GM19193 (cell line): Measurements from ENCODE around the gene SLC12A5.

Source experiments
- POLR2A ChIP-seq: IDR thresholded peaks from 4 replicates; pipeline ENCODE4 v1.6.1; 2011; ENCODE audit not compliant: insufficient read depth, insufficient read length; ENCODE audit errors: extremely low read depth

SLC12A5 gene

GRCh38 chr20:46028772-46029371 is at the start of gene SLC12A5:
Gene SLC12A5, plus strand, starts transcription at chr20:46029215. Its CDS starts 130 bp downstream, at chr20:46029345.
- TF ChIP-seq POLR2A = no peak

GRCh38 chr20:45981261-45981660 is 47.8 kb upstream of the SLC12A5 start:
- no peak for TF ChIP-seq POLR2A

- no peak for TF ChIP-seq POLR2A
Observed at GRCh38 chr20:45983279-45983743, 45.7 kb upstream of the SLC12A5 start.

GRCh38 chr20:45985573-45985972 is 43.4 kb upstream of the SLC12A5 start:
- no peak for TF ChIP-seq POLR2A

DNA sequence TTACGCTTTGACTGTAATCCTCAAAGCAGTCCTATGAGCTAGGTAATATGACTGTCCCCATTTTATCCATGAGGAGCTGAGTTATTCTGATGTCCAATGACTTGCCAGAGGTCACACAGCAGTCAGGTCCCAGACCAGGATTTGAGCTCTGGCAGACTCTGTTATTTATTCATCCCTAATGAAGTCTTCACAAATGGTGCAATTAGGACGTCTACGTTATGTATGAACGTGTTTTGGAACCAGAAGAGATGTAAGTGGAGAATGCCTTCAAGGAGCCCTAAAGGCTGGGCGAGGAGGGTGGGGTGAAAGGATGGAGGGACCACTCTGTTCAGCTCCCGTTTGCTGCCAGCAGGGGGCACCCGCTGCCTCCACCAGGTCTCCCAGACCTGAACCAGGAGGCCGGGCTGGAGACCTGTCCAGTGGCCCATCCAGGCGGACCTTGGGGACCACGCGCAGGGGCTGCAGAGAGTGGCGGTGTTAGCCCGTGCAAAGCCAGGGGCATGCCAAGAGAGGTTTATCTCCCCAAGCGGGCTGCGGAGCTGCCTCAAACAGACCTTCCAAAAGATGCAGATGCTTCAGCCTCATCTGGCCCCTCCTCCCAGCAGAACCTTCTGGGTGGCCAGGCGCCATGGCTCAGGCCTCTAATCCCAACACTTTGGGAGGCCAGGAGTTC is 41.8 kb upstream of the SLC12A5 start:
- no peak for TF ChIP-seq POLR2A

DNA sequence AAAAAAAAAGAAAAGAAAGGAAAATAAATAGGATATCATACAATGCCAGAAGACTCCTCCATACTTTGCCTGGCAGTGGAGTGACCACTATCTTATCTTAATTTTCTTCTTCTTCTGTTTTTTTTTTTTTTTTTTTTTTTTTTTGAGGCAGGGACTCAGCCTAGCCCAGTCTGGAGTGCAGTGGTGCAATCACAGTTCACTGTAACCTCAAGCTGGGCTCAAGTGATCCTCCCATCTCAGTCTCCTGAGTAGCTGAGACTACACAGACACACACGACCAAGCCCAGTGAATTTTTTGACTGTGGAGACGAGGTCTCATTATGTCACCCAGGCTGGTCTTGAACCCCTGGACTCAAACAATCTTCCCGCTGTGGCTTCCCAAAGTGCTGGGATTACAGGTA is 37.4 kb upstream of the SLC12A5 start:
- no peak for TF ChIP-seq POLR2A

GRCh38 chr20:45993197-45993951 is 35.6 kb upstream of the SLC12A5 start:
- no peak for TF ChIP-seq POLR2A

- no peak for TF ChIP-seq POLR2A
Observed at GRCh38 chr20:45994761-45995493, 34.1 kb upstream of the SLC12A5 start.

DNA sequence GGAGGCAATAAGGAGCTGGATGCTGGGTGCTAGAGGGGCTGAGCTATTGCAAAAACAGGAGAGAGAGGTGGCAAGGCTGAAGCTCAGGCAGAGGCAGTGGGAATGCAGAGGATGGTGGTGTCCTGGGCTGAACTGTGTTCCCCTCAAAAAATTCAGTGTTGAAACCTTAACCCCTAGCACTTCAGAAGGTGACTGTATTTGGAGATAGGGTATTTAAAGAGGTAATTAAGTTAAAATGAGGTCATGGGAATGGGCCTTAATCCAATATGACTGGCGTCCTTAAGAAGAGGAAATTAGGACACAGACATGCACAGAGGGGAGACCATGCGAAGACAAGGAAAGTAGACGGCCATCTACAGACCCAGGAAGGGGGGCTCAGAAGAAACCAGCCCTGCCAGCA is 31.8 kb upstream of the SLC12A5 start:
- TF ChIP-seq POLR2A = no peak

DNA sequence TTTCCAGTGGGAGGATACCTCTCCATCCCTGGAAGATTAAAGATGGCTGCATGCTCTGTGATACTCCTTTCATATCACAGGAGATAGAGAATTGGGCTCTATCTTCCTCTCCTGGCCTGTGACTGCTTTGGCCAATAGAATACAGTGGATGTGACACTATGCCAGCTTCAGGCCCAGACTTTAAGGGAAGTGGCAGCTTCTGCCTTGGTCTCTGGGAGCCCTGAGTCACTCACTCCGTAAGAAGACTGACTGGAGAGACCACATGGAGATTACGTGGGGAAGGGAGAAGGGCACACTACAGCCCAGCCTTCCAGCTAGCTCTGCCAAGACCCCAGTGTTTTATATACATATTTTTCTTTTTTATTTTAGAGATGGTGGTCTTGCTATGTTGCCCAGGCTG is 30.7 kb upstream of the SLC12A5 start:
- TF ChIP-seq POLR2A = no peak

- no peak for TF ChIP-seq POLR2A
Observed at GRCh38 chr20:45998761-45999160, 30.3 kb upstream of the SLC12A5 start.

- no peak for TF ChIP-seq POLR2A
Observed at GRCh38 chr20:45999557-46000261, 29.3 kb upstream of the SLC12A5 start.

GRCh38 chr20:46000262-46000996 is 28.6 kb upstream of the SLC12A5 start:
- no peak for TF ChIP-seq POLR2A

GRCh38 chr20:46001498-46001897 is 27.5 kb upstream of the SLC12A5 start:
- no peak for TF ChIP-seq POLR2A

DNA sequence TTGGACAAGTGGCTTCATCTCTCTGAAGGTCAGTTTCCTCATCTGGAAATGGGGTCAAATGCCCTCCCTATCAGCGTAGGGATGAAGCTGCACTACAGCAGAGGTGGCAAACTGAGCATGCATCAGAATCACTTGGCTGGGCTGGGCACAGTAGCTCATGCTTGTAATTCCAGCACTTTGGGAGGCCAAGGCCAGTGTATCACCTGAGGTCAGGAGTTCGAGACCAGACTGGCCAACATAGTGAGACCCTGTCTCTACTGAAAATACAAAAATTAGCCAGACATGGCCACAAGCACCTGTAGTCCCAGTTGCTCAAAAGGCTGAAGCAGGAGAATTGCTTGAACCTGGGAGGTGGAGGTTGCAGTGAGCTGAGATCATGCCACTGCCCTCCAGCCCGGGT is 27.0 kb upstream of the SLC12A5 start:
- no peak for TF ChIP-seq POLR2A

GRCh38 chr20:46004187-46004586 is 24.8 kb upstream of the SLC12A5 start:
- no peak for TF ChIP-seq POLR2A
